ENCODE data around the gene ANKRD6.

ANKRD6 gene

GRCh38 chr6:89657445-89658158 lies 224.7 kb downstream of the ANKRD6 start:
- no peak for DNase-seq (ENCODE audit: low spot score)

- DNase-seq (ENCODE audit: low spot score), result no peak
These were observed 228.0 kb downstream of the ANKRD6 start for GRCh38 chr6:89660981-89661380.

- DNase-seq (ENCODE audit: low spot score), result no peak
These were observed 228.6 kb downstream of the ANKRD6 start for GRCh38 chr6:89661559-89661958.

- no peak for DNase-seq (ENCODE audit: low spot score)
These were observed 229.8 kb downstream of the ANKRD6 start for GRCh38 chr6:89662659-89663223.

GRCh38 chr6:89667872-89668556 lies 235.1 kb downstream of the ANKRD6 start:
- DNase-seq (ENCODE audit: low spot score), result no peak

- DNase-seq (ENCODE audit: low spot score), result no peak
These were observed 236.1 kb downstream of the ANKRD6 start for GRCh38 chr6:89669002-89669401.

GRCh38 chr6:89670935-89671565 lies 238.1 kb downstream of the ANKRD6 start:
- DNase-seq (ENCODE audit: low spot score), result no peak

GRCh38 chr6:89675949-89676748 lies 243.2 kb downstream of the ANKRD6 start:
- DNase-seq (ENCODE audit: low spot score), result no peak

GRCh38 chr6:89678531-89678930 lies 245.6 kb downstream of the ANKRD6 start:
- no peak for DNase-seq (ENCODE audit: low spot score)

GRCh38 chr6:89679215-89680120 lies 246.5 kb downstream of the ANKRD6 start:
- DNase-seq (ENCODE audit: low spot score), result no peak

- no peak for DNase-seq (ENCODE audit: low spot score)
These were observed 247.2 kb downstream of the ANKRD6 start for GRCh38 chr6:89680150-89680549.

GRCh38 chr6:89680551-89680950 lies 247.6 kb downstream of the ANKRD6 start:
- no peak for DNase-seq (ENCODE audit: low spot score)

GRCh38 chr6:89681983-89682564 lies 249.1 kb downstream of the ANKRD6 start:
- DNase-seq (ENCODE audit: low spot score), result no peak

- DNase-seq (ENCODE audit: low spot score), result no peak
These were observed 250.0 kb downstream of the ANKRD6 start for GRCh38 chr6:89682991-89683390.
